ENCODE data around the gene EIF3B. TPM values are rescaled to one million over a fixed set of nuclear protein-coding genes. Genes with fewer than 3 reads are reported as not detected.
"Not testable (repeated sequence)": the region's sequence is repeated elsewhere in the genome, so short reads cannot be mapped to it uniquely, and the experiment has no call there.

The EIF3B gene
- total RNA-seq, 1 experiment from 2014 or later, result 87.0 TPM

GRCh38 chr7:2330493-2330892, 24.1 kb upstream of the EIF3B start:
- Histone ChIP-seq H3K4me1 (ENCODE audit: low read length) (no peaks in the 10 kb centered on the region), H2AFZ (ENCODE audit: low read length) (no peak overlapping the region), H3K9me3 (ENCODE audit: low read length) (no peaks in the 10 kb centered on the region), H3K4me2 (ENCODE audit: low read depth, low read length, poor library complexity, severe bottlenecking) (no peak overlapping the region), H3K9me2 (replicated peaks; ENCODE audit: insufficient read depth, low read length) (no peaks in the 10 kb centered on the region), H3K27me3 (ENCODE audit: low read length) (no peaks in the 10 kb centered on the region), H3K4me3 (ENCODE audit: low read length) (no peak overlapping the region), H4K20me1 (ENCODE audit: insufficient read depth, low read depth, low read length) (no peaks in the 10 kb centered on the region), H3K9ac (ENCODE audit: low read length) (no peak overlapping the region), H3K27ac (ENCODE audit: low read length) (no peak overlapping the region), H3K79me2 (ENCODE audit: low read length) (no peaks in the 10 kb centered on the region), H3K36me3 (ENCODE audit: insufficient read depth, low read length) (no peaks in the 10 kb centered on the region)
- no peak for DNase-seq

DNA sequence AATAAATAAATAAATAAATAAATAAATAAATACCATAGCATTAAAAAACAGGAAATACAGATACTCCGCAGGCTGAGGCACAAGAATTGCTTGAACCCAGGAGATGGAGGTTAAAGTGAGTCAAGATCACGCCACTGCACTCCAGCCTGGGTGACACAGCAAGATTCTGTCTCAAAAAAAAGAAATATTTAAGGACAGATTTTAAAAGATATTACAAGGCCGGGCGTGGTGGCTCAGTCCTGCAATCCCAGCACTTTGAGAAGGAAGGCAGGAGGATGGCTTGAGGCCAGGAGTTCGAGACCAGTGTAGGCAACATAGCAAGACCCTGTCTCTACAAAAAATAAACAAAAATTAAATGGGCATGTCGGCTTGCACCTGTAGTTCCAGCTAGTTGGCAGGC, 22.9 kb upstream of the EIF3B start:
- H3K4me3 ChIP-seq (ENCODE audit: low read length), result no peak overlapping the region
- H3K9me2 ChIP-seq (replicated peaks; ENCODE audit: insufficient read depth, low read length), result no peaks in the 10 kb centered on the region
- no peaks in the 10 kb centered on the region for H3K9me3 ChIP-seq (ENCODE audit: low read length)
- H3K79me2 ChIP-seq (ENCODE audit: low read length), result no peaks in the 10 kb centered on the region
- no peak for DNase-seq
- no peaks in the 10 kb centered on the region for H3K27me3 ChIP-seq (ENCODE audit: low read length)
- H4K20me1 ChIP-seq (ENCODE audit: insufficient read depth, low read depth, low read length), result no peaks in the 10 kb centered on the region
- H3K4me1 ChIP-seq (ENCODE audit: low read length), result no peaks in the 10 kb centered on the region
- H3K27ac ChIP-seq (ENCODE audit: low read length), result no peak overlapping the region
- H3K4me2 ChIP-seq (ENCODE audit: low read depth, low read length, poor library complexity, severe bottlenecking), result no peak overlapping the region
- H2AFZ ChIP-seq (ENCODE audit: low read length), result no peak overlapping the region
- no peak overlapping the region for H3K9ac ChIP-seq (ENCODE audit: low read length)
- no peaks in the 10 kb centered on the region for H3K36me3 ChIP-seq (ENCODE audit: insufficient read depth, low read length)

- H3K4me2 ChIP-seq (ENCODE audit: low read depth, low read length, poor library complexity, severe bottlenecking); DNase-seq; H3K9ac ChIP-seq (ENCODE audit: low read length); H3K9me2 ChIP-seq (replicated peaks; ENCODE audit: insufficient read depth, low read length); H3K4me3 ChIP-seq (ENCODE audit: low read length); H3K36me3 ChIP-seq (ENCODE audit: insufficient read depth, low read length); H3K27ac ChIP-seq (ENCODE audit: low read length); H3K9me3 ChIP-seq (ENCODE audit: low read length); H4K20me1 ChIP-seq (ENCODE audit: insufficient read depth, low read depth, low read length); H3K4me1 ChIP-seq (ENCODE audit: low read length); H3K27me3 ChIP-seq (ENCODE audit: low read length); H2AFZ ChIP-seq (ENCODE audit: low read length); H3K79me2 ChIP-seq (ENCODE audit: low read length): not testable (repeated sequence)
Measured at GRCh38 chr7:2332606-2333231, 21.9 kb upstream of the EIF3B start.

DNA sequence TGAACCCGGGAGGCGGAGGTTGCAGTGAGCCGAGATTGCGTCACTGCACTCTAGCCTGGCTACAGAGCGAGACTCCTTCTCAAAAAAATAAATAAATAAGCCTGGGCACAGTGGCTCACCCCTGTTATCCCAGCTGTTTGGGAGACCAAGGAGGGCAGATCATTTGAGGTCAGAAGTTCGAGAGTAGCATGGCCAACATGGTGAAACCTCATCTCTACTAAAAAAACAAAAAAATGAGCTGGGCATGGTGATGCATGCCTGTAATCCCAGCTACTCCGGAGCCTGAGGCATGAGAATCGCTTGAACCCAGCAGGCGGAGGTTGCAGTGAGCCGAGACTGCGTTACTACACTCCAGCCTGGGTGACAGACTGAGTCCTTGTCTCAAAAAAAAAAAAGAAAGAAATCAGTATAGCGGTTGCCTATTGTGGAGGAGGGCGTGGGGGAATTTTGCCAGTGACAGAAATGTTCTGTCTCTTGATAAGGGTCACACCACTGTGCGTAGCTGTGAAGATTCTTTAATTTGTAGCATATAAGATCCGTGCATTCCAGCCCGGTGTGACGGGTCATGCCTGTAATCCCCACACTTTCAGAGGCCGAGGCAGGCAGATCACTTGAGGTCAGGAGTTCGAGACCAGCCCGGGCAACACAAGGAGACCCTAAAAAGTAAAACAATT, 17.9 kb upstream of the EIF3B start:
- Histone ChIP-seq H2AFZ (ENCODE audit: low read length) (no peak overlapping the region), H3K36me3 (ENCODE audit: insufficient read depth, low read length) (no peaks in the 10 kb centered on the region), H3K27ac (ENCODE audit: low read length) (no peak overlapping the region), H3K79me2 (ENCODE audit: low read length) (no peaks in the 10 kb centered on the region), H3K9ac (ENCODE audit: low read length) (no peak overlapping the region), H3K4me2 (ENCODE audit: low read depth, low read length, poor library complexity, severe bottlenecking) (no peak overlapping the region), H3K9me3 (ENCODE audit: low read length) (no peaks in the 10 kb centered on the region), H3K4me1 (ENCODE audit: low read length) (no peaks in the 10 kb centered on the region), H3K9me2 (replicated peaks; ENCODE audit: insufficient read depth, low read length) (no peaks in the 10 kb centered on the region), H4K20me1 (ENCODE audit: insufficient read depth, low read depth, low read length) (no peaks in the 10 kb centered on the region), H3K4me3 (ENCODE audit: low read length) (no peak overlapping the region), H3K27me3 (ENCODE audit: low read length) (no peaks in the 10 kb centered on the region)
- DNase-seq, result no peak

DNA sequence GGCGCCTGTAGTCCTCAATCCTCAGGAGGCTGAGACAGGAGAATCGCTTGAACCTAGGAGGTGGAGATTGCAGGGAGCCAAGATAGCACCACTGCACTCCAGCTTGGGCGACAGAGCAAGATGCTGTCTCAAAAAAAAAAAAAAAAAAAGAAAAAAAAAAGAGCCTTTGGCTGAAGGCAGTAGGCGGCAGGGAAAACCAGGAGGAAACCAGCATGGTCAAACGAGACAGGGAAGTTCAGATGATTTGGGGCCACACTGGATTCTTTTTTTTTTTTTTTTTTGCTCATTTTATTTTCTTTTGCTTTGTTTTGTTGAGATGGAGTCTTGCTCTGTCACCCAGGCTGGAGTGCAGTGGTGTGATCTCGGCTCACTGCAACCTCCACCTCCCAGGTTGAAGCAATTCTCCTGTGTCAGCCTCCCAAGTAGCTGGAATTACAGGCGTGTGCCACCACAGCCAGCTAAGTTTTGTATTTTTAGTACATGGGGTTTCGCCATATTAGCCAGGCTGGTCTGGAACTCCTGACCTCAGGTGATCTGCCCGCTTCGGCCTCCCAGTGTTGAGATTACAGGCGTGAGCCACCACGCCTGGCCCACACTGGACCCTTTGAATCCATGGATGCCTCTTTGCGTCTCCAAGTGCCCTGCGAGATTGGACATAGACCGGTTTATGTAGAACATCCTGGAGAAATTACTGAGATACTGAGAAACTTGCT, 7.1 kb upstream of the EIF3B start:
- H3K27me3 ChIP-seq (ENCODE audit: low read length); H3K4me3 ChIP-seq (ENCODE audit: low read length); H3K27ac ChIP-seq (ENCODE audit: low read length); H4K20me1 ChIP-seq (ENCODE audit: insufficient read depth, low read depth, low read length); H3K4me1 ChIP-seq (ENCODE audit: low read length); H3K4me2 ChIP-seq (ENCODE audit: low read depth, low read length, poor library complexity, severe bottlenecking); H3K79me2 ChIP-seq (ENCODE audit: low read length); H3K9ac ChIP-seq (ENCODE audit: low read length); DNase-seq; H3K9me3 ChIP-seq (ENCODE audit: low read length); H3K9me2 ChIP-seq (replicated peaks; ENCODE audit: insufficient read depth, low read length); H2AFZ ChIP-seq (ENCODE audit: low read length); H3K36me3 ChIP-seq (ENCODE audit: insufficient read depth, low read length): not testable (repeated sequence)

DNA sequence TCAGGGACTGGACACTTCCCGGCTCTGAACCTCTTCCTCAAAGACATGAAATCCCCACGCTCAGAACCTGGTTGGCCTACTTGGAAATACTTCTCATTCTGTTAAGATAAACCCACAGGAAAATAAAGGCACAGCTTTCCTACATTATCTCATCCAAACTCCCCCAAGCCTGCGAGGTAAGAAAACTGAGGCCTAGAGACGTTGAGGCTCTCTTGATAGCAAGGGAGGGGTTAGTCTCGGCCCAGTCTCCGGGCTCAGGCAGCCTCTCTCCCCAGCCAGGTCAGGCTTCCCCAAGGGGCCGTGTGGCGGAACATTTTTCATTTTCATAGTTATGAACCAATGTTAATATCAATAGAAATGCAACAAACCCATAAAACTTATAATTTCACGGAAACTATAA, 4.6 kb upstream of the EIF3B start:
- Histone ChIP-seq H3K9ac (ENCODE audit: low read length) (no peak overlapping the region), H4K20me1 (ENCODE audit: insufficient read depth, low read depth, low read length) (no peaks in the 10 kb centered on the region), H3K9me2 (replicated peaks; ENCODE audit: insufficient read depth, low read length) (no peaks in the 10 kb centered on the region), H3K4me1 (ENCODE audit: low read length) (peaks cover 11% of the 10 kb centered on the region), H3K36me3 (ENCODE audit: insufficient read depth, low read length) (no peaks in the 10 kb centered on the region), H3K4me3 (ENCODE audit: low read length) (no peak overlapping the region), H3K79me2 (ENCODE audit: low read length) (peaks cover 20% of the 10 kb centered on the region), H3K27ac (ENCODE audit: low read length) (no peak overlapping the region), H3K27me3 (ENCODE audit: low read length) (no peaks in the 10 kb centered on the region), H3K4me2 (ENCODE audit: low read depth, low read length, poor library complexity, severe bottlenecking) (no peak overlapping the region), H3K9me3 (ENCODE audit: low read length) (no peaks in the 10 kb centered on the region), H2AFZ (ENCODE audit: low read length) (no peak overlapping the region)
- DNase-seq, result no peak

DNA sequence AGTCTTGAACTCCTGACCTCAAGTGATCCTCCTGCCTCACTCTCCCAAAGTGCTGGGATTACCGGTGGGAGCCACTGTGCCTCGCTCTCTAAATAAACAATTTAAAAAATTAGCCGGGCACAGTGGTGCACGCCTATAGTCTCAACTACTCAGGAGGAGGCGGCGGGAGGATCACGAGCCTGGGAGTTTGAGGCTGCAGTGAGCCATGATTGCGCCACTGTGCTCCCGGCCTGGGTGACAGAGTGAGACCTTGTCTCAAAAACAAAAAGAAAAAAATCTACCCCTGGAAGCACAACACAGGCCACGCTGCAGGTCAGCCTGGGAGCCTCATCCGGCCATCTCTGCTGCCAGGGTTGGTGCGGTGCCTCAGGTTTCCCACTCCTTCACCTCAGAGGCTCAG, 3.8 kb upstream of the EIF3B start:
- H3K9me2 ChIP-seq (replicated peaks; ENCODE audit: insufficient read depth, low read length), result no peaks in the 10 kb centered on the region
- no peak overlapping the region for H3K9ac ChIP-seq (ENCODE audit: low read length)
- H4K20me1 ChIP-seq (ENCODE audit: insufficient read depth, low read depth, low read length), result peaks cover 6% of the 10 kb centered on the region
- no peak overlapping the region for H3K27ac ChIP-seq (ENCODE audit: low read length)
- no peak overlapping the region for H3K4me3 ChIP-seq (ENCODE audit: low read length)
- DNase-seq, result no peak
- peaks cover 12% of the 10 kb centered on the region for H3K4me1 ChIP-seq (ENCODE audit: low read length)
- no peaks in the 10 kb centered on the region for H3K36me3 ChIP-seq (ENCODE audit: insufficient read depth, low read length)
- no peaks in the 10 kb centered on the region for H3K27me3 ChIP-seq (ENCODE audit: low read length)
- H3K9me3 ChIP-seq (ENCODE audit: low read length), result no peaks in the 10 kb centered on the region
- H3K79me2 ChIP-seq (ENCODE audit: low read length), result peaks cover 28% of the 10 kb centered on the region
- no peak overlapping the region for H2AFZ ChIP-seq (ENCODE audit: low read length)
- no peak overlapping the region for H3K4me2 ChIP-seq (ENCODE audit: low read depth, low read length, poor library complexity, severe bottlenecking)

GRCh38 chr7:2353113-2353935, 1.3 kb upstream of the EIF3B start:
- no peak for DNase-seq
- Histone ChIP-seq H2AFZ (ENCODE audit: low read length) (peak overlapping the region; percentile 100), H3K4me2 (ENCODE audit: low read depth, low read length, poor library complexity, severe bottlenecking) (peak overlapping the region; percentile 91), H4K20me1 (ENCODE audit: insufficient read depth, low read depth, low read length) (peaks cover 25% of the 10 kb centered on the region), H3K9me2 (replicated peaks; ENCODE audit: insufficient read depth, low read length) (no peaks in the 10 kb centered on the region), H3K4me1 (ENCODE audit: low read length) (peaks cover 26% of the 10 kb centered on the region), H3K9me3 (ENCODE audit: low read length) (no peaks in the 10 kb centered on the region), H3K27ac (ENCODE audit: low read length) (peak overlapping the region; percentile 93), H3K9ac (ENCODE audit: low read length) (peak overlapping the region; percentile 100), H3K4me3 (ENCODE audit: low read length) (peak overlapping the region; percentile 100), H3K36me3 (ENCODE audit: insufficient read depth, low read length) (peaks cover 18% of the 10 kb centered on the region), H3K27me3 (ENCODE audit: low read length) (no peaks in the 10 kb centered on the region), H3K79me2 (ENCODE audit: low read length) (peaks cover 53% of the 10 kb centered on the region)

Measured in Karpas-422 (cell line).